Astrocyte (in vitro differentiated cells and primary cell): Measurements from ENCODE around the gene PFN4.

Experiments
- EZH2 ChIP-seq: IDR thresholded peaks from 2 replicates; pipeline ENCODE4 v1.6.1; 2012; ENCODE audit warnings: mild to moderate bottlenecking, low read length, inconsistent platforms; ENCODE audit not compliant: insufficient read depth
- TF ChIP-seq, protein P1 (sequence below): IDR thresholded peaks from 2 replicates; pipeline ENCODE4 v1.5.1; 2011; ENCODE audit warnings: low read depth, mild to moderate bottlenecking, inconsistent platforms, low read length, moderate library complexity; ENCODE audit not compliant: insufficient read depth

DNA sequence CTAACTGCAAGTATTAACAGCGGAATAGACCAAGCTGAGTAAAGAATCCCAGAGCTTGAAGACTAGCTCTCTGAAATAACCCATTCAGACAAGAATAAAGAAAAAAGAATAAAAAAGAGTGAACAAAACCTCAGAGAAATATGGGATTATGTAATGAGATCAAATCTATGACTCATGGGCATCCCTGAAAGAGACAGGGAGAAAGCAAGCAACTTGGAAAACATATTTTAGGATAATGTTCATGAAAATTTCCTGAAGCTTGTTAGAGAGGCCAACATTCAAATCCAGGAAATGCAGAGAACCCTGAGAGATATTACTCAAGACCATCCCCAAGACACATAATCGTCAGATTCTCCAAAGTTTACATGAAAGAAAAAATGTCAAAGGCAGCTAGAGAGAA lies 17.3 kb downstream of the PFN4 start:
- TF ChIP-seq, protein P1, sequence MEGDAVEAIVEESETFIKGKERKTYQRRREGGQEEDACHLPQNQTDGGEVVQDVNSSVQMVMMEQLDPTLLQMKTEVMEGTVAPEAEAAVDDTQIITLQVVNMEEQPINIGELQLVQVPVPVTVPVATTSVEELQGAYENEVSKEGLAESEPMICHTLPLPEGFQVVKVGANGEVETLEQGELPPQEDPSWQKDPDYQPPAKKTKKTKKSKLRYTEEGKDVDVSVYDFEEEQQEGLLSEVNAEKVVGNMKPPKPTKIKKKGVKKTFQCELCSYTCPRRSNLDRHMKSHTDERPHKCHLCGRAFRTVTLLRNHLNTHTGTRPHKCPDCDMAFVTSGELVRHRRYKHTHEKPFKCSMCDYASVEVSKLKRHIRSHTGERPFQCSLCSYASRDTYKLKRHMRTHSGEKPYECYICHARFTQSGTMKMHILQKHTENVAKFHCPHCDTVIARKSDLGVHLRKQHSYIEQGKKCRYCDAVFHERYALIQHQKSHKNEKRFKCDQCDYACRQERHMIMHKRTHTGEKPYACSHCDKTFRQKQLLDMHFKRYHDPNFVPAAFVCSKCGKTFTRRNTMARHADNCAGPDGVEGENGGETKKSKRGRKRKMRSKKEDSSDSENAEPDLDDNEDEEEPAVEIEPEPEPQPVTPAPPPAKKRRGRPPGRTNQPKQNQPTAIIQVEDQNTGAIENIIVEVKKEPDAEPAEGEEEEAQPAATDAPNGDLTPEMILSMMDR: no peak
- no peak for TF ChIP-seq EZH2
